Mucosa of stomach (tissue), 1 donor: Measurements from ENCODE around the gene ALG14.

ENCODE experiments used
- H3K27me3 ChIP-seq: one replicate; pipeline ENCODE4 v1.7.0; 2013; ENCODE audit warnings: mild to moderate bottlenecking, low read length; ENCODE audit not compliant: control insufficient read depth, insufficient read depth
- H3K36me3 ChIP-seq: one replicate; pipeline ENCODE4 v1.7.0; 2013; ENCODE audit warnings: low read length; ENCODE audit not compliant: control insufficient read depth, insufficient read depth
- H3K4me1 ChIP-seq: one replicate; pipeline ENCODE4 v1.7.0; 2013; ENCODE audit warnings: mild to moderate bottlenecking, low read length; ENCODE audit not compliant: control insufficient read depth, insufficient read depth
- H3K4me3 ChIP-seq: one replicate; pipeline ENCODE4 v1.7.0; 2013; ENCODE audit warnings: low read length
- H3K9ac ChIP-seq: one replicate; pipeline ENCODE4 v1.7.0; 2013; ENCODE audit warnings: mild to moderate bottlenecking, low read length, moderate library complexity
- H3K9me3 ChIP-seq: one replicate; pipeline ENCODE4 v1.7.0; 2013; ENCODE audit warnings: mild to moderate bottlenecking, low read length, moderate library complexity; ENCODE audit not compliant: control insufficient read depth
- donor health status: Pancreatic carcinoma.

ALG14 gene

GRCh38 chr1:95072532-95073419 is at the start of gene ALG14:
ALG14 (minus strand) TSS chr1:95072951; CDS start chr1:95072898, 53 bp downstream.
- peak within 1 kb of the TSS; percentile 68 for H3K4me3 ChIP-seq
- H3K27me3 ChIP-seq, result no peaks in the 10 kb centered on the region
- peak within 1 kb of the TSS; percentile 64 for H3K9ac ChIP-seq

GRCh38 chr1:95122151-95122697 is 49.5 kb upstream of the ALG14 start:
- Histone ChIP-seq H3K27me3 (peaks cover 5% of the 10 kb centered on the region), H3K9ac (no peak overlapping the region), H3K4me1 (peaks cover 10% of the 10 kb centered on the region), H3K4me3 (no peak overlapping the region), H3K9me3 (no peaks in the 10 kb centered on the region), H3K36me3 (no peaks in the 10 kb centered on the region)

More at GRCh38 chr1:95072532-95073419, at the start of gene ALG14:
- Histone ChIP-seq H3K4me1 (peaks cover 19% of the 10 kb centered on the region), H3K9me3 (no peaks in the 10 kb centered on the region), H3K36me3 (no peaks in the 10 kb centered on the region)

- Histone ChIP-seq H3K4me1 (peaks cover 10% of the 10 kb centered on the region), H3K9me3 (no peaks in the 10 kb centered on the region), H3K9ac (no peak overlapping the region), H3K36me3 (no peaks in the 10 kb centered on the region), H3K27me3 (peaks cover 5% of the 10 kb centered on the region), H3K4me3 (no peak overlapping the region)
Measured at GRCh38 chr1:95119273-95119672, 46.5 kb upstream of the ALG14 start.

- Histone ChIP-seq H3K4me1 (peaks cover 10% of the 10 kb centered on the region), H3K36me3 (no peaks in the 10 kb centered on the region), H3K27me3 (peaks cover 5% of the 10 kb centered on the region), H3K9ac (no peak overlapping the region), H3K4me3 (no peak overlapping the region), H3K9me3 (no peaks in the 10 kb centered on the region)
Measured at GRCh38 chr1:95118710-95119109, 46.0 kb upstream of the ALG14 start.

GRCh38 chr1:95118067-95118499 is 45.3 kb upstream of the ALG14 start:
- H3K9me3 ChIP-seq, result no peaks in the 10 kb centered on the region
- H3K36me3 ChIP-seq, result no peaks in the 10 kb centered on the region
- H3K9ac ChIP-seq, result peak overlapping the region; percentile 56
- peaks cover 5% of the 10 kb centered on the region for H3K27me3 ChIP-seq
- H3K4me1 ChIP-seq, result peaks cover 10% of the 10 kb centered on the region
- H3K4me3 ChIP-seq, result no peak overlapping the region

GRCh38 chr1:95117207-95118066 is 44.7 kb upstream of the ALG14 start, which contains the start of gene TLCD4:
TLCD4 (plus strand) TSS chr1:95117355; CDS start chr1:95143902, 26,547 bp downstream.
- Histone ChIP-seq H3K4me1 (peaks cover 9% of the 10 kb centered on the region), H3K9ac (peak within 1 kb of the TSS; percentile 56), H3K9me3 (no peaks in the 10 kb centered on the region), H3K36me3 (no peaks in the 10 kb centered on the region), H3K27me3 (peaks cover 5% of the 10 kb centered on the region), H3K4me3 (peak within 1 kb of the TSS; percentile 44)

- Histone ChIP-seq H3K4me1 (peaks cover 1% of the 10 kb centered on the region), H3K9me3 (no peaks in the 10 kb centered on the region), H3K36me3 (no peaks in the 10 kb centered on the region), H3K27me3 (peaks cover 5% of the 10 kb centered on the region), H3K9ac (peak overlapping the region; percentile 56), H3K4me3 (peak overlapping the region; percentile 44)
Measured at GRCh38 chr1:95116580-95117206, 43.9 kb upstream of the ALG14 start.

- H3K9me3 ChIP-seq, result no peaks in the 10 kb centered on the region
Measured at GRCh38 chr1:95115708-95116137, 43.0 kb upstream of the ALG14 start.

GRCh38 chr1:95113684-95114083 is 40.9 kb upstream of the ALG14 start:
- Histone ChIP-seq H3K4me1 (no peaks in the 10 kb centered on the region), H3K9ac (no peak overlapping the region), H3K4me3 (no peak overlapping the region), H3K36me3 (no peaks in the 10 kb centered on the region), H3K27me3 (peaks cover 5% of the 10 kb centered on the region), H3K9me3 (no peaks in the 10 kb centered on the region)

More at GRCh38 chr1:95115708-95116137, 43.0 kb upstream of the ALG14 start:
- H3K4me1 ChIP-seq, result no peaks in the 10 kb centered on the region
- H3K27me3 ChIP-seq, result peaks cover 5% of the 10 kb centered on the region
- no peak overlapping the region for H3K9ac ChIP-seq
- H3K4me3 ChIP-seq, result no peak overlapping the region
- H3K36me3 ChIP-seq, result no peaks in the 10 kb centered on the region

GRCh38 chr1:95111014-95111413 is 38.3 kb upstream of the ALG14 start:
- Histone ChIP-seq H3K4me3 (no peak overlapping the region), H3K4me1 (no peaks in the 10 kb centered on the region), H3K9me3 (no peaks in the 10 kb centered on the region)

GRCh38 chr1:95108792-95109191 is 36.0 kb upstream of the ALG14 start:
- Histone ChIP-seq H3K36me3 (no peaks in the 10 kb centered on the region), H3K9me3 (no peaks in the 10 kb centered on the region), H3K4me1 (no peaks in the 10 kb centered on the region), H3K4me3 (no peak overlapping the region), H3K9ac (no peak overlapping the region), H3K27me3 (no peaks in the 10 kb centered on the region)

More at GRCh38 chr1:95111014-95111413, 38.3 kb upstream of the ALG14 start:
- no peaks in the 10 kb centered on the region for H3K27me3 ChIP-seq
- H3K9ac ChIP-seq, result no peak overlapping the region
- no peaks in the 10 kb centered on the region for H3K36me3 ChIP-seq
